Glutamatergic neuron (in vitro differentiated cells): ENCODE data around the gene CT45A3. TPM values are rescaled to one million over a fixed set of nuclear protein-coding genes. Genes with fewer than 3 reads are reported as not detected.
"Not testable (repeated sequence)": the region's sequence is repeated elsewhere in the genome, so short reads cannot be mapped to it uniquely, and the experiment has no call there.

ENCODE experiments used
- DNase-seq: peaks from one replicate; pipeline ENCODE4 v3.0.0; 2022
- H3K27ac Mint-ChIP-seq: one replicate; pipeline ENCODE4 v1.8.0; 2020; ENCODE audit warnings: mild to moderate bottlenecking, mixed read lengths, inconsistent platforms; ENCODE audit not compliant: unreplicated experiment
- H3K27me3 Mint-ChIP-seq: one replicate; pipeline ENCODE4 v1.8.0; 2020; ENCODE audit warnings: mild to moderate bottlenecking, moderate library complexity, mixed read lengths, inconsistent platforms; ENCODE audit not compliant: unreplicated experiment
- H3K36me3 Mint-ChIP-seq: one replicate; pipeline ENCODE4 v1.8.0; 2020; ENCODE audit warnings: mild to moderate bottlenecking, mixed read lengths, inconsistent platforms; ENCODE audit not compliant: unreplicated experiment
- H3K4me1 Mint-ChIP-seq: one replicate; pipeline ENCODE4 v1.8.0; 2020; ENCODE audit warnings: mild to moderate bottlenecking, low read depth, mixed read lengths, inconsistent platforms; ENCODE audit not compliant: unreplicated experiment
- H3K4me3 Mint-ChIP-seq: one replicate; pipeline ENCODE4 v1.8.0; 2020; ENCODE audit warnings: mild to moderate bottlenecking, mixed read lengths, inconsistent platforms; ENCODE audit not compliant: unreplicated experiment
- H3K9me3 Mint-ChIP-seq: one replicate; pipeline ENCODE4 v1.8.0; 2020; ENCODE audit warnings: mild to moderate bottlenecking, moderate library complexity, mixed read lengths, inconsistent platforms; ENCODE audit not compliant: unreplicated experiment
- long read RNA-seq: library from polyadenylated mRNA; unstranded; transcript quantifications from one replicate; pipeline ENCODE4 v2.0.0, GENCODE V29; 2020; ENCODE audit not compliant: unreplicated experiment
- total RNA-seq: library from RNA; stranded (reverse); fragmentation: NEBNext Ultra II Directional; extraction: Animal tissue kit (Norgen Biotek cat#: 25700); gene quantifications from one replicate; pipeline ENCODE4 v1.2.1, GENCODE V29; 2021; ENCODE audit not compliant: unreplicated experiment
- TF ChIP-seq, protein P1 (sequence below): fragments of 200-600 bp; sonication (generic); IDR thresholded peaks from one replicate; pipeline ENCODE4 v1.5.0; 2021; ENCODE audit not compliant: partially characterized antibody, unreplicated experiment

CT45A3 gene, protein sequence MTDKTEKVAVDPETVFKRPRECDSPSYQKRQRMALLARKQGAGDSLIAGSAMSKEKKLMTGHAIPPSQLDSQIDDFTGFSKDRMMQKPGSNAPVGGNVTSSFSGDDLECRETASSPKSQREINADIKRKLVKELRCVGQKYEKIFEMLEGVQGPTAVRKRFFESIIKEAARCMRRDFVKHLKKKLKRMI
- not detected for total RNA-seq
- long read RNA-seq: 0 reads

DNA sequence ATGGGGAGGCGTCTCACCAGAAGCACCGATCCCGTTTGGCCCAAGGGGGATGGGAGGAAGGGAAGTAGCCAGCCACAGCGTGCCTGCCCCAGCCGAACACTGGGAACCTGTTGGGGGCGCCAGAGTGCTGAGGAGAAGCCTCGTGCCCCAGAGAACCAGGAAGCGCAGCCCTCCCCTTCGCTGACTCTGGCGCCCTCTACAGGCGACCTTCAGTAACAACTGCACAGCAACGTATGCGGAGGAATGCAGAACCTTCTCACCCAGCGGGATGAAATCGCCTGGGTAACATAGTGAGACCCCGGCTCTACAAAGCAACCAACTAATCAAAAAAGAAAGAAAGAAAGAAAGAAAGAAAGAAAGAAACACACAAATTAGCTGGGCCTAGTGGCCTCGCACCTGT, at the start of gene CT45A3:
TSS of gene CT45A3 (minus strand) at position 101 of the 400 bp plus-strand sequence. CDS start 3,747 bp downstream, outside the sequence.
- H3K4me1 Mint-ChIP-seq, H3K27me3 Mint-ChIP-seq, H3K4me3 Mint-ChIP-seq, H3K9me3 Mint-ChIP-seq, H3K27ac Mint-ChIP-seq, H3K36me3 Mint-ChIP-seq, DNase-seq: not testable (repeated sequence)

DNA sequence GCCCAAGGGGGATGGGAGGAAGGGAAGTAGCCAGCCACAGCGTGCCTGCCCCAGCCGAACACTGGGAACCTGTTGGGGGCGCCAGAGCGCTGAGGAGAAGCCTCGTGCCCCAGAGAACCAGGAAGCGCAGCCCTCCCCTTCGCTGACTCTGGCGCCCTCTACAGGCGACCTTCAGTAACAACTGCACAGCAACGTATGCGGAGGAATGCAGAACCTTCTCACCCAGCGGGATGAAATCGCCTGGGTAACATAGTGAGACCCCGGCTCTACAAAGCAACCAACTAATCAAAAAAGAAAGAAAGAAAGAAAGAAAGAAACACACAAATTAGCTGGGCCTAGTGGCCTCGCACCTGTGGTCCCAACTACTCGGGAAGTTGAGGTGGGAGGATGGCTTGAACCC, 34.7 kb upstream of the CT45A3 start, which contains the start of gene CT45A6:
TSS of gene CT45A6 (minus strand) at position 101 of the 400 bp plus-strand sequence. CDS start 3,794 bp downstream, outside the sequence.
- H3K36me3 Mint-ChIP-seq, H3K9me3 Mint-ChIP-seq, H3K4me3 Mint-ChIP-seq, H3K27ac Mint-ChIP-seq, H3K27me3 Mint-ChIP-seq, H3K4me1 Mint-ChIP-seq, DNase-seq: not testable (repeated sequence)

DNA sequence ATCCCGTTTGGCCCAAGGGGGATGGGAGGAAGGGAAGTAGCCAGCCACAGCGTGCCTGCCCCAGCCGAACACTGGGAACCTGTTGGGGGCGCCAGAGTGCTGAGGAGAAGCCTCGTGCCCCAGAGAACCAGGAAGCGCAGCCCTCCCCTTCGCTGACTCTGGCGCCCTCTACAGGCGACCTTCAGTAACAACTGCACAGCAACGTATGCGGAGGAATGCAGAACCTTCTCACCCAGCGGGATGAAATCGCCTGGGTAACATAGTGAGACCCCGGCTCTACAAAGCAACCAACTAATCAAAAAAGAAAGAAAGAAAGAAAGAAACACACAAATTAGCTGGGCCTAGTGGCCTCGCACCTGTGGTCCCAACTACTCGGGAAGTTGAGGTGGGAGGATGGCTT, 17.4 kb upstream of the CT45A3 start, which contains the start of gene CT45A5:
TSS of gene CT45A5 (minus strand) at position 101 of the 400 bp plus-strand sequence. CDS start 3,774 bp downstream, outside the sequence.
- DNase-seq, H3K27ac Mint-ChIP-seq, H3K4me3 Mint-ChIP-seq, H3K9me3 Mint-ChIP-seq, H3K27me3 Mint-ChIP-seq, H3K4me1 Mint-ChIP-seq, H3K36me3 Mint-ChIP-seq: not testable (repeated sequence)

DNA sequence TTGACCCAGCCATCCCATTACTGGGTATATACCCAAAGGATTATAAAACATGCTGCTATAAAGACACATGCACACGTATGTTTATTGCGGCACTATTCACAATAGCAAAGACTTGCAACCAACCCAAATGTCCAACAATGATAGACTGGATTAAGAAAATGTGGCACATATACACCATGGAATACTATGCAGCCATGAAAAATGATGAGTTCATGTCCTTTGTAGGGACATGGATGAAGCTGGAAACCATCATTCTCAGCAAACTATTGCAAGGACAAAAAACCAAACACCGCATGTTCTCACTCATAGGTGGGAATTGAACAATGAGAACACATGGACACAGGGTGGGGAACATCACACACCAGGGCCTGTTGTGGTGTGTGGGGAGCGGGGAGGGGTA, 23.3 kb downstream of the CT45A3 start:
- H3K36me3 Mint-ChIP-seq, H3K27me3 Mint-ChIP-seq, H3K4me3 Mint-ChIP-seq, DNase-seq, H3K27ac Mint-ChIP-seq, H3K4me1 Mint-ChIP-seq, H3K9me3 Mint-ChIP-seq: not testable (repeated sequence)

DNA sequence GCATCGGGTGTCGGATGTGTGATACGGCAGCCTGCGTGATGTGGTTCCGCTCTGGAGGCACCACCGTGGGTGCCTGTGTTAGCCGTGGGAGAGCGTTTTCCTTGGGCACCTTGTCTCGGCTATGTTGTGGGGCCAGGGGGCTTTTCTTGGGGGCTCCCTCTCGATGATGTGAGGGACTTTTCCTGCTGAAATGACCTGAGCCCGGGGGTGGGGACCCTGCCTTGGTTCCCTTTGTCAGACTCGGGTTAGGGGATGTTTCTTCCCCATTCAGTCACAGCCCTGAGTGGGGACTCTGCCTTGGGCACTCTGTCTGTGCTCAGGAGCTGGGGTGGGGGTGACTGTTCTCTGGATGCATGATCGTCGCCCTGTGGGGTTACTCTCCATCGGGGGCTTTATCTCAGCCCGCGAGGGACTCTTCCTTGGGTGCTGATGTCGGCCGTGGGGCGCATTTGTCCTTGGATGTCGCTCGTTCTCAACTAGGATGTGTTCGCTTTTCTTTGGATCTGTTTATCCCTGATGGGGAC, 26.7 kb downstream of the CT45A3 start:
- H3K4me1 Mint-ChIP-seq: no peaks in the 10 kb centered on the region
- no peak for DNase-seq
- H3K36me3 Mint-ChIP-seq: no peaks in the 10 kb centered on the region
- H3K9me3 Mint-ChIP-seq: no peaks in the 10 kb centered on the region
- TF ChIP-seq, protein P1, sequence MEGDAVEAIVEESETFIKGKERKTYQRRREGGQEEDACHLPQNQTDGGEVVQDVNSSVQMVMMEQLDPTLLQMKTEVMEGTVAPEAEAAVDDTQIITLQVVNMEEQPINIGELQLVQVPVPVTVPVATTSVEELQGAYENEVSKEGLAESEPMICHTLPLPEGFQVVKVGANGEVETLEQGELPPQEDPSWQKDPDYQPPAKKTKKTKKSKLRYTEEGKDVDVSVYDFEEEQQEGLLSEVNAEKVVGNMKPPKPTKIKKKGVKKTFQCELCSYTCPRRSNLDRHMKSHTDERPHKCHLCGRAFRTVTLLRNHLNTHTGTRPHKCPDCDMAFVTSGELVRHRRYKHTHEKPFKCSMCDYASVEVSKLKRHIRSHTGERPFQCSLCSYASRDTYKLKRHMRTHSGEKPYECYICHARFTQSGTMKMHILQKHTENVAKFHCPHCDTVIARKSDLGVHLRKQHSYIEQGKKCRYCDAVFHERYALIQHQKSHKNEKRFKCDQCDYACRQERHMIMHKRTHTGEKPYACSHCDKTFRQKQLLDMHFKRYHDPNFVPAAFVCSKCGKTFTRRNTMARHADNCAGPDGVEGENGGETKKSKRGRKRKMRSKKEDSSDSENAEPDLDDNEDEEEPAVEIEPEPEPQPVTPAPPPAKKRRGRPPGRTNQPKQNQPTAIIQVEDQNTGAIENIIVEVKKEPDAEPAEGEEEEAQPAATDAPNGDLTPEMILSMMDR: no peak
- no peak overlapping the region for H3K4me3 Mint-ChIP-seq
- H3K27ac Mint-ChIP-seq: no peak overlapping the region
- H3K27me3 Mint-ChIP-seq: no peaks in the 10 kb centered on the region

DNA sequence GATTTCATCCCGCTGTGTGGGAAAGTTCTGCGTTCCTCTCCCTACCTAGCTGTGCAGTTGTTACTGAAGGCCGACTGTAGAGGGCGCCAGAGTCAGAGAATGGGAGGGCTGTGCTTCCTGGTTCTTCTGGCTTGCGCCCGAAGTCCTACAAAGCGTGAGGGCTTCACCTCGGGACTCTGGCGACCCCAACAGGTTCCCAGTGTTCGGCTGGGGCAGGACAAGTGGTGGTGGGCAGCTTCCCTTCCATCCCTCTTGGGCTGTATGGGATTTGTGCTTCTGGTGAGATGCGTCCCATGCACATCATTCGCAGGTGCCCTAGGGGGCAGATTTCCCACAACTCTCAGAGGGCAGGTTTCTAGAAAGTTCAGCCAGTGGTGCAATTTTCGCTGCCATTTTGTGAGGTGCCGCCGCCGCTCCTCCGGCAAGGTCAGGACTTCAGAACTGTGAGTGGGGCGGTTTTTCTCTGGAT, 27.3 kb downstream of the CT45A3 start:
- no peaks in the 10 kb centered on the region for H3K4me1 Mint-ChIP-seq
- H3K4me3 Mint-ChIP-seq: no peak overlapping the region
- no peaks in the 10 kb centered on the region for H3K36me3 Mint-ChIP-seq
- DNase-seq: peak; percentile 51
- TF ChIP-seq, protein P1: peak; percentile 33
- no peaks in the 10 kb centered on the region for H3K27me3 Mint-ChIP-seq
- no peaks in the 10 kb centered on the region for H3K9me3 Mint-ChIP-seq
- no peak overlapping the region for H3K27ac Mint-ChIP-seq
